IMR-90 (cell line): ENCODE data around the gene RBBP4. TPM values are rescaled to one million over a fixed set of nuclear protein-coding genes. Genes with fewer than 3 reads are reported as not detected.
A peak's percentile ranks its signal among the peaks of the same experiment; 100 is the strongest.

Experiments
- ATAC-seq: fragments of 200-7000 bp; cut with Tn5 transposase; 2 replicates; pipeline ENCODE4 v1.9.1; 2020; ENCODE audit warnings: low read depth, mild to moderate bottlenecking, moderate library complexity
- BruUV-seq: library from RNA; stranded (reverse); fragments of 400-500 nt; replicated peaks from 2 replicates; lab custom pipeline; 2021; lab: Mats Ljungman, UMichigan
- CTCF ChIA-PET: fragments of 300-600 bp; formaldehyde crosslinking; extraction: SDS; loops from one replicate; lab custom pipeline; 2021; ENCODE audit warnings: antibody characterized with exemption; lab: Yijun Ruan, JAX
- POLR2A ChIA-PET: fragments of 300-600 bp; sonication (Branson Sonifier 250); formaldehyde crosslinking; loops from one replicate; lab custom pipeline; 2022; ENCODE audit warnings: antibody characterized with exemption; ENCODE audit not compliant: unreplicated experiment; lab: Charles Lee
- DNase-seq: peaks from one replicate; pipeline ENCODE4 v3.0.0; 2013
- H2AFZ ChIP-seq: replicated peaks from 2 replicates; pipeline ENCODE3; 2013; ENCODE audit warnings: low read length, mild to moderate bottlenecking; ENCODE audit not compliant: poor library complexity
- H2AK5ac ChIP-seq: 2 replicates; pipeline ENCODE4 v1.6.1; 2013; ENCODE audit warnings: low read depth, low read length, inconsistent platforms
- H2AK9ac ChIP-seq: replicated peaks from 2 replicates; pipeline ENCODE3; 2013; ENCODE audit warnings: mild to moderate bottlenecking, low read depth, low read length, moderate library complexity; ENCODE audit not compliant: poor library complexity
- H2BK120ac ChIP-seq: 2 replicates; pipeline ENCODE4 v1.6.1; 2013; ENCODE audit warnings: low read depth, low read length, inconsistent platforms
- H2BK15ac ChIP-seq: 3 replicates; pipeline ENCODE4 v1.6.1; 2013; ENCODE audit warnings: low read depth, low read length, inconsistent platforms
- H2BK20ac ChIP-seq: 2 replicates; pipeline ENCODE4 v1.6.1; 2013; ENCODE audit warnings: low read depth, mild to moderate bottlenecking, inconsistent platforms, low read length, moderate library complexity
- H2BK5ac ChIP-seq: 2 replicates; pipeline ENCODE4 v1.6.1; 2013; ENCODE audit warnings: mild to moderate bottlenecking, low read depth, low read length, inconsistent platforms; ENCODE audit not compliant: poor library complexity, severe bottlenecking
- H3K14ac ChIP-seq: replicated peaks from 2 replicates; pipeline ENCODE4 v1.6.1; 2013; ENCODE audit warnings: low read depth, low read length, inconsistent platforms
- H3K18ac ChIP-seq: 2 replicates; pipeline ENCODE4 v1.6.1; 2013; ENCODE audit warnings: low read depth, low read length, control low read depth
- H3K23ac ChIP-seq: 2 replicates; pipeline ENCODE4 v1.6.1; 2013; ENCODE audit warnings: low read depth, low read length, inconsistent platforms
- H3K27ac ChIP-seq: 2 replicates; pipeline ENCODE4 v1.5.1; 2013; ENCODE audit warnings: mild to moderate bottlenecking, control low read depth, low read length; ENCODE audit not compliant: insufficient read depth
- H3K27me3 ChIP-seq: 2 replicates; pipeline ENCODE4 v1.6.1; 2013; ENCODE audit warnings: low read length; ENCODE audit not compliant: control insufficient read depth, insufficient read depth
- H3K36me3 ChIP-seq: 2 replicates; pipeline ENCODE4 v1.6.1; 2013; ENCODE audit warnings: low read length, mixed read lengths; ENCODE audit not compliant: control insufficient read depth, insufficient read depth
- H3K4ac ChIP-seq: 2 replicates; pipeline ENCODE4 v1.6.1; 2013; ENCODE audit warnings: low read depth, low read length, inconsistent platforms
- H3K4me1 ChIP-seq: 2 replicates; pipeline ENCODE4 v1.6.1; 2013; ENCODE audit warnings: low read length, mixed read lengths; ENCODE audit not compliant: control insufficient read depth, insufficient read depth
- H3K4me2 ChIP-seq: 2 replicates; pipeline ENCODE4 v1.6.1; 2013; ENCODE audit warnings: low read depth, mild to moderate bottlenecking, control low read depth, low read length, moderate library complexity
- H3K4me3 ChIP-seq: 2 replicates; pipeline ENCODE4 v1.5.1; 2013; ENCODE audit warnings: low read depth, mild to moderate bottlenecking, control low read depth, low read length, moderate library complexity; ENCODE audit not compliant: insufficient read depth
- H3K56ac ChIP-seq: 2 replicates; pipeline ENCODE4 v1.6.1; 2013; ENCODE audit warnings: low read length, inconsistent platforms; ENCODE audit not compliant: insufficient read depth; ENCODE audit errors: extremely low read depth
- H3K79me1 ChIP-seq, 2 experiments: 2 replicates each; pipeline ENCODE4 v1.6.1; 2013; ENCODE audit warnings: low read length in 2 of 2, inconsistent platforms in 1 of 2, low read depth in 1 of 2
- H3K9ac ChIP-seq: 2 replicates; pipeline ENCODE4 v1.6.1; 2013; ENCODE audit warnings: low read depth, low read length, control low read depth
- H3K9me1 ChIP-seq: 2 replicates; pipeline ENCODE4 v1.6.1; 2013; ENCODE audit warnings: low read length, inconsistent platforms; ENCODE audit not compliant: insufficient read depth
- H3K9me3 ChIP-seq: 2 replicates; pipeline ENCODE4 v1.6.1; 2013; ENCODE audit warnings: low read length; ENCODE audit not compliant: control insufficient read depth, insufficient read depth
- H4K20me1 ChIP-seq: 2 replicates; pipeline ENCODE4 v1.6.1; 2013; ENCODE audit warnings: low read length, inconsistent platforms; ENCODE audit not compliant: insufficient read depth
- H4K5ac ChIP-seq: 2 replicates; pipeline ENCODE4 v1.6.1; 2013; ENCODE audit warnings: mild to moderate bottlenecking, low read depth, low read length, control low read depth
- H4K8ac ChIP-seq, 2 experiments: 2 replicates each; pipeline ENCODE4 v1.6.1; 2013; ENCODE audit warnings: low read depth in 2 of 2, low read length in 2 of 2, control low read depth in 1 of 2, inconsistent platforms in 1 of 2
- H4K91ac ChIP-seq: 2 replicates; pipeline ENCODE4 v1.6.1; 2013; ENCODE audit warnings: low read depth, low read length, inconsistent platforms; ENCODE audit not compliant: insufficient read depth
- CEBPB ChIP-seq: IDR thresholded peaks from 2 replicates; pipeline ENCODE4 v1.6.1; 2012; ENCODE audit warnings: low read depth, low read length, improper control_type of control experiment
- CTCF ChIP-seq: conservative IDR thresholded peaks from 2 replicates; pipeline ENCODE4 v1.5.1; 2012; ENCODE audit warnings: mild to moderate bottlenecking, low read depth, low read length, improper control_type of control experiment
- ELK1 ChIP-seq: fragments of 150-350 bp; IDR thresholded peaks from 2 replicates; pipeline ENCODE4 v1.6.1; 2016; ENCODE audit warnings: low read depth, mild to moderate bottlenecking, low read length, moderate library complexity, borderline replicate concordance
- MAFK ChIP-seq: IDR thresholded peaks from 2 replicates; pipeline ENCODE4 v1.6.1; 2012; ENCODE audit warnings: low read depth, low read length, improper control_type of control experiment
- NFE2L2 ChIP-seq: fragments of 150-350 bp; IDR thresholded peaks from 2 replicates; pipeline ENCODE4 v1.6.1; 2016; ENCODE audit warnings: low read depth, mild to moderate bottlenecking, low read length
- POLR2A ChIP-seq: IDR thresholded peaks from 2 replicates; pipeline ENCODE4 v1.6.1; 2012; ENCODE audit warnings: mild to moderate bottlenecking, low read depth, low read length
- SMC3 ChIP-seq: fragments of 150-350 bp; IDR thresholded peaks from 2 replicates; pipeline ENCODE4 v1.6.1; 2016; ENCODE audit warnings: low read depth, mild to moderate bottlenecking, antibody characterized with exemption, low read length, moderate library complexity
- WGBS, 2 experiments: methylation state at CpG; one replicate each; pipeline versions ENCODE4 v1.1.5 to v1.1.7; 2013; ENCODE audit warnings: missing lambda C conversion rate in 2 of 2; ENCODE audit not compliant: insufficient read length in 1 of 2; ENCODE audit errors: extremely low coverage in 2 of 2; 5-methylcytosine and 5-hydroxymethylcytosine counted together
- dilution Hi-C: fragments of 300-500 bp; cut with HindIII; formaldehyde crosslinking; loops from one replicate; pipeline ENCODE4 v1.14.3; 2018; ENCODE audit warnings: low sequenced_read_pairs; ENCODE audit not compliant: unreplicated experiment
- in situ Hi-C: fragments of 300-500 bp; cut with MboI; formaldehyde crosslinking; loops from 3 replicates; pipeline ENCODE4 v1.14.3; 2019; ENCODE audit warnings: low sequenced_read_pairs, inconsistent platforms, mixed read lengths
- intact Hi-C: fragments of 100-400 bp; cut with micrococcal nuclease; formaldehyde crosslinking; loops from 2 replicates; pipeline ENCODE4 v1.10.0; 2022
- polyA plus RNA-seq, 3 experiments: library from polyadenylated mRNA; depleted of rRNA; stranded (reverse); fragments of >200 nt; gene quantifications; 2 replicates each; pipeline ENCODE4 v1.2.3, GENCODE V29; 2012; ENCODE audit warnings: low replicate concordance in 1 of 3
- total RNA-seq: library from RNA; depleted of rRNA; stranded (reverse); fragments of >200 nt; gene quantifications from 2 replicates; pipeline ENCODE4 v1.2.3, GENCODE V29; 2012

RBBP4 gene
- total and polyA plus RNA-seq, 2 of the 4 experiments (the other 2 are of a cell fraction) = 82.9 to 161 TPM

- no peak overlapping the region for H4K5ac ChIP-seq
- BruUV-seq = no TSS peak
- dilution Hi-C loops = no loop called here
- no peak overlapping the region for H3K18ac ChIP-seq
- H3K79me1 ChIP-seq = peaks cover 0 to 6% of the 10 kb centered on the region in 2 experiments; a peak in 3 of 4 replicates
- no peak overlapping the region for H2BK15ac ChIP-seq
- H3K9me3 ChIP-seq = no peaks in the 10 kb centered on the region
- no peak overlapping the region for H2BK20ac ChIP-seq
- no peaks in the 10 kb centered on the region for H3K4me1 ChIP-seq
- ChIA-PET POLR2A (no interaction called here), CTCF (no interaction called here)
- no peak overlapping the region for H3K27ac ChIP-seq
- H3K23ac ChIP-seq = no peak overlapping the region
- intact Hi-C loops = no loop called here
- WGBS, 2 experiments = no CpG with 5 or more reads among the region's 1 CpG
- H3K9ac ChIP-seq = no peak overlapping the region
- H3K4me3 ChIP-seq = no peak overlapping the region
- H3K9me1 ChIP-seq = peaks cover 6% of the 10 kb centered on the region; the same call in 1 of the 2 replicates
- DNase-seq (peak; percentile 7), ATAC-seq (no peak)
- H3K4ac ChIP-seq = no peak overlapping the region
- in situ Hi-C loops = no loop called here
- no peak overlapping the region for H3K14ac ChIP-seq
- H2BK120ac ChIP-seq = no peak overlapping the region
- H4K91ac ChIP-seq = no peak overlapping the region
- no peaks in the 10 kb centered on the region; the same call in 1 of the 2 replicates for H4K20me1 ChIP-seq
- TF ChIP-seq MAFK (no peak), POLR2A (no peak), SMC3 (no peak), CTCF (no peak), NFE2L2 (no peak), ELK1 (no peak), CEBPB (no peak)
- H4K8ac ChIP-seq = no peak overlapping the region
- no peak overlapping the region for H2BK5ac ChIP-seq
- no peaks in the 10 kb centered on the region for H3K27me3 ChIP-seq
- peaks cover 13% of the 10 kb centered on the region for H3K36me3 ChIP-seq
- H2AK5ac ChIP-seq = no peak overlapping the region
- no peak overlapping the region for H3K56ac ChIP-seq
- H3K4me2 ChIP-seq = no peak overlapping the region
- H2AK9ac ChIP-seq = no peak overlapping the region
- no peak overlapping the region for H2AFZ ChIP-seq
These were observed 24.8 kb upstream of the RBBP4 start for GRCh38 chr1:32626176-32626575.
